Neural progenitor cell (in vitro differentiated cells): Measurements from ENCODE around the gene CDH10. TPM values are rescaled to one million over a fixed set of nuclear protein-coding genes. Genes with fewer than 3 reads are reported as not detected.

Experiments
- DNase-seq: peaks from one replicate; pipeline ENCODE4 v3.0.0-alpha.2; 2016; ENCODE audit warnings: low spot score
- H2AFZ ChIP-seq: fragments of 200-600 bp; sonication (generic); replicated peaks from 2 replicates; pipeline ENCODE4 v1.6.1; 2016; ENCODE audit warnings: antibody characterized with exemption
- H3F3A ChIP-seq: fragments of 200-600 bp; sonication (generic); 2 replicates; pipeline ENCODE4 v1.6.1; 2016; ENCODE audit warnings: antibody characterized with exemption, low read depth
- H3K27ac ChIP-seq: fragments of 200-600 bp; sonication (generic); 2 replicates; pipeline ENCODE4 v1.5.1; 2016; ENCODE audit warnings: mild to moderate bottlenecking
- H3K27me3 ChIP-seq: fragments of 200-600 bp; sonication (generic); 2 replicates; pipeline ENCODE4 v1.6.1; 2016; ENCODE audit warnings: mild to moderate bottlenecking, moderate library complexity
- H3K36me3 ChIP-seq: fragments of 200-600 bp; sonication (generic); 2 replicates; pipeline ENCODE4 v1.5.1; 2016
- H3K4me1 ChIP-seq: fragments of 200-600 bp; sonication (generic); 2 replicates; pipeline ENCODE4 v1.6.1; 2016; ENCODE audit warnings: mixed run types
- H3K4me2 ChIP-seq: fragments of 200-600 bp; sonication (generic); 2 replicates; pipeline ENCODE4 v1.6.1; 2016
- H3K4me3 ChIP-seq: fragments of 200-600 bp; sonication (generic); 2 replicates; pipeline ENCODE4 v1.5.1; 2016
- H3K79me2 ChIP-seq: fragments of 200-600 bp; sonication (generic); 2 replicates; pipeline ENCODE4 v1.6.1; 2016; ENCODE audit warnings: low read depth
- H3K9ac ChIP-seq: fragments of 200-600 bp; sonication (generic); 2 replicates; pipeline ENCODE4 v1.6.1; 2016
- H3K9me3 ChIP-seq: fragments of 200-600 bp; sonication (generic); 2 replicates; pipeline ENCODE4 v1.5.1; 2016; ENCODE audit warnings: low read depth
- H4K20me1 ChIP-seq: fragments of 200-600 bp; sonication (generic); 2 replicates; pipeline ENCODE4 v1.6.1; 2016; ENCODE audit warnings: low read depth
- H3K27ac Mint-ChIP-seq: 3 replicates; pipeline ENCODE4 v1.8.0; 2021; ENCODE audit warnings: mixed read lengths
- H3K27me3 Mint-ChIP-seq: 2 replicates; pipeline ENCODE4 v1.8.0; 2022; ENCODE audit warnings: low read depth, mild to moderate bottlenecking, inconsistent platforms, moderate library complexity, mixed read lengths; ENCODE audit not compliant: insufficient read depth
- H3K36me3 Mint-ChIP-seq: 3 replicates; pipeline ENCODE4 v1.8.0; 2021; ENCODE audit warnings: mixed read lengths
- H3K4me1 Mint-ChIP-seq: 3 replicates; pipeline ENCODE4 v1.8.0; 2021; ENCODE audit warnings: mixed read lengths
- H3K4me3 Mint-ChIP-seq: 3 replicates; pipeline ENCODE4 v1.8.0; 2021; ENCODE audit warnings: mild to moderate bottlenecking, moderate library complexity, mixed read lengths
- H3K9me3 Mint-ChIP-seq: 3 replicates; pipeline ENCODE4 v1.8.0; 2020; ENCODE audit warnings: mixed read lengths
- EZH2 ChIP-seq: fragments of 200-600 bp; sonication (generic); IDR thresholded peaks from 2 replicates; pipeline ENCODE4 v1.6.1; 2017; ENCODE audit warnings: antibody characterized with exemption, mild to moderate bottlenecking, moderate library complexity
- EZH2phosphoT487 ChIP-seq: fragments of 200-600 bp; sonication (generic); IDR thresholded peaks from 2 replicates; pipeline ENCODE4 v1.6.1; 2017; ENCODE audit warnings: antibody characterized with exemption
- total RNA-seq: library from RNA; depleted of rRNA; stranded (reverse); fragments of >200 nt; gene quantifications from 2 replicates; pipeline ENCODE4 v1.2.3, GENCODE V29; 2015; ENCODE audit warnings: low replicate concordance
- TF ChIP-seq, protein P1 (sequence below): fragments of 200-600 bp; sonication (generic); IDR thresholded peaks from 2 replicates; pipeline ENCODE4 v1.5.1; 2017; ENCODE audit warnings: antibody characterized with exemption, mild to moderate bottlenecking

CDH10 gene
- total RNA-seq, 1 donor from 2014 or later, result 0.19 TPM

DNA sequence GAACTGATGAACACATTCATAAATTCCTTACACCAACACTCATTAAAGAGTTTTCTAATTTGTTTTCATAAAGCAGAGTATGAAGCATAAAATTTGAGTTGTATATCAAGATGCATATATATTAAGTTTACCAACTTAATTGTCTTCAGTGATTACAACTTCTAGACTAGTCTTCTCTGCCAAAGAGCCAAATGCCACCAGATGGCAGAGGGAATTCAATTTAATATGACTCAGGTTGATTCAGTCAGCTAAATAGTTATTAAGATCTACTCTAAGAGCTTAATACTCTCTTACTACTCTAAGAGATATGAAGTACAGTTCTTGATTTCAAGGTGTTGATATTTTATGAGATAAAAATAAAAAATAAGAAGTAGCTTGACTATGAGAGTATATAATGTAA, 53.4 kb downstream of the CDH10 start:
- Histone ChIP-seq H3K27ac (no peak overlapping the region), H3F3A (no peaks in the 10 kb centered on the region), H3K9me3 (no peaks in the 10 kb centered on the region), H3K27me3 (no peaks in the 10 kb centered on the region), H3K4me2 (no peak overlapping the region), H3K36me3 (no peaks in the 10 kb centered on the region), H3K9ac (no peak overlapping the region), H3K4me3 (no peak overlapping the region), H3K79me2 (no peaks in the 10 kb centered on the region), H3K4me1 (peaks cover 4% of the 10 kb centered on the region), H4K20me1 (no peaks in the 10 kb centered on the region), H2AFZ (no peak overlapping the region)
- H3K27ac Mint-ChIP-seq, result no peak overlapping the region
- no peaks in the 10 kb centered on the region for H3K27me3 Mint-ChIP-seq
- no peak overlapping the region for H3K4me3 Mint-ChIP-seq
- H3K9me3 Mint-ChIP-seq, result no peaks in the 10 kb centered on the region
- no peak for TF ChIP-seq EZH2
- no peak for TF ChIP-seq EZH2phosphoT487
- TF ChIP-seq, protein P1, sequence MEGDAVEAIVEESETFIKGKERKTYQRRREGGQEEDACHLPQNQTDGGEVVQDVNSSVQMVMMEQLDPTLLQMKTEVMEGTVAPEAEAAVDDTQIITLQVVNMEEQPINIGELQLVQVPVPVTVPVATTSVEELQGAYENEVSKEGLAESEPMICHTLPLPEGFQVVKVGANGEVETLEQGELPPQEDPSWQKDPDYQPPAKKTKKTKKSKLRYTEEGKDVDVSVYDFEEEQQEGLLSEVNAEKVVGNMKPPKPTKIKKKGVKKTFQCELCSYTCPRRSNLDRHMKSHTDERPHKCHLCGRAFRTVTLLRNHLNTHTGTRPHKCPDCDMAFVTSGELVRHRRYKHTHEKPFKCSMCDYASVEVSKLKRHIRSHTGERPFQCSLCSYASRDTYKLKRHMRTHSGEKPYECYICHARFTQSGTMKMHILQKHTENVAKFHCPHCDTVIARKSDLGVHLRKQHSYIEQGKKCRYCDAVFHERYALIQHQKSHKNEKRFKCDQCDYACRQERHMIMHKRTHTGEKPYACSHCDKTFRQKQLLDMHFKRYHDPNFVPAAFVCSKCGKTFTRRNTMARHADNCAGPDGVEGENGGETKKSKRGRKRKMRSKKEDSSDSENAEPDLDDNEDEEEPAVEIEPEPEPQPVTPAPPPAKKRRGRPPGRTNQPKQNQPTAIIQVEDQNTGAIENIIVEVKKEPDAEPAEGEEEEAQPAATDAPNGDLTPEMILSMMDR, result no peak
- H3K36me3 Mint-ChIP-seq, result no peaks in the 10 kb centered on the region
- no peaks in the 10 kb centered on the region for H3K4me1 Mint-ChIP-seq
- DNase-seq, result no peak

DNA sequence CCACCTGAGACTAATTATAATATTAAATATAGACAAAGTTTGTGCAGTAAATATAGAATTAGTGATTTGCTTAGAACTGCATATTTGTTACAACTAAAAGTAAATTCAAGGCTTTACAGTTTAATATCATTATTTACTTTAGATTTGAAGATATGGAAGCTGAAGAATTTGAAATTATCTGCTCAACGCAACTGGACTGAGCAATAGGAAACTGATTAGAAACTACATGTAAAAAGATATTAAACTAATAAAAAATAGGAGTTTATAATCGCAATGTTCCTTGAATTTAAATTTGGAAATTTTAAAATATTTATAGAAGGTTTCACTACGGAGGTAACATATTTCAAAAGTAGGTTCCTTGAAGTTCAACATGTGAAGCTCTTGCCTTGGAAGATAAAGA, 55.2 kb downstream of the CDH10 start:
- Mint-ChIP-seq H3K4me3 (no peak overlapping the region), H3K27me3 (no peaks in the 10 kb centered on the region), H3K4me1 (no peaks in the 10 kb centered on the region), H3K36me3 (peaks cover 8% of the 10 kb centered on the region), H3K27ac (no peak overlapping the region), H3K9me3 (peaks cover 2% of the 10 kb centered on the region)
- no peak overlapping the region for H2AFZ ChIP-seq
- H3K4me1 ChIP-seq, result peaks cover 4% of the 10 kb centered on the region
- no peaks in the 10 kb centered on the region for H3K27me3 ChIP-seq
- H3F3A ChIP-seq, result no peaks in the 10 kb centered on the region
- no peaks in the 10 kb centered on the region for H4K20me1 ChIP-seq
- no peak overlapping the region for H3K9ac ChIP-seq
- H3K9me3 ChIP-seq, result no peaks in the 10 kb centered on the region
- H3K27ac ChIP-seq, result no peak overlapping the region
- no peaks in the 10 kb centered on the region for H3K79me2 ChIP-seq
- DNase-seq, result no peak
- no peaks in the 10 kb centered on the region for H3K36me3 ChIP-seq
- TF ChIP-seq EZH2phosphoT487 (no peak), EZH2 (no peak)
- TF ChIP-seq, protein P1, result no peak
- no peak overlapping the region for H3K4me3 ChIP-seq
- H3K4me2 ChIP-seq, result no peak overlapping the region

DNA sequence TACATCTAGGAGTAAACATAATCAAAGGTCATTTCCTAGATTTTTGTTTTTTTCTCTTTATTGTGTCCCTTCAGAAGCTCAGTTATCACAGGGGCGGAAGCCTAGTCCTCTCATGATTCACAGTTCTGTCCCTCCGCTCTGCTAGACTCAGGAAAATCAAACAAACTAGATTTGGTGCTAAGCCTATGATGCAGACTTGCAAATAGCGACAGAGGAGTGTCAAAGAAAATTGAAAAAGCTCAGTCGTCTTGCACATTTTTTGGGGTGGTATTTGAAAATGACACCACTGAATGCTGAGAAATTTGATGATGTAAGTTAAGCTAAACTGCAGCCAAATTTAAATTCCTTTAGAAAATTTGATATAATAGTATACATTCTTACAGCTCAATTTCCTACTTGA, 59.0 kb downstream of the CDH10 start:
- no peak overlapping the region for H3K4me2 ChIP-seq
- H3F3A ChIP-seq, result no peaks in the 10 kb centered on the region
- Mint-ChIP-seq H3K27me3 (no peaks in the 10 kb centered on the region), H3K4me1 (no peaks in the 10 kb centered on the region), H3K27ac (no peak overlapping the region), H3K9me3 (peaks cover 2% of the 10 kb centered on the region), H3K4me3 (no peak overlapping the region), H3K36me3 (peaks cover 13% of the 10 kb centered on the region)
- no peak overlapping the region for H3K4me3 ChIP-seq
- H3K27me3 ChIP-seq, result no peaks in the 10 kb centered on the region
- TF ChIP-seq, protein P1, result no peak
- no peak for TF ChIP-seq EZH2phosphoT487
- no peak for TF ChIP-seq EZH2
- no peak overlapping the region for H3K9ac ChIP-seq
- H3K9me3 ChIP-seq, result no peaks in the 10 kb centered on the region
- no peaks in the 10 kb centered on the region for H3K36me3 ChIP-seq
- no peak overlapping the region for H2AFZ ChIP-seq
- H3K27ac ChIP-seq, result no peak overlapping the region
- no peaks in the 10 kb centered on the region for H3K79me2 ChIP-seq
- H4K20me1 ChIP-seq, result no peaks in the 10 kb centered on the region
- no peaks in the 10 kb centered on the region for H3K4me1 ChIP-seq
- DNase-seq, result no peak

DNA sequence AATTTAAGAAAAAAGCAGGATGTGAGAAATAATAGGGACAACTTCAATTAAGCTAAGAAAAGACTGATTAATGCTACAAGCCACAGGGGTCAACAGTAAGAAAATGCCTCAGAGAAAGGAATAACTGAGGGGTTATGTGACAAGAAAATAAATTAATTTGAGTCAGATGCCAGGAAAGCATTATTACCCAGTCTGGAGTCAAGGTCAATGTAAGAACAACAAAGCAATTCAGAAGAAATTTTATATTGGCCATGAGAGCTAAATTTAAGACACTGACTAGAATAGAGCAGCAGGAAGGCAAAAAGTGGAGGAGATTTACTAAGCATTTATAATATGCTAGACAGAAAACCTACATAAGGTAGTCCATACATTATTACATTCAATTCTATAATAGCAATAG, 73.5 kb downstream of the CDH10 start:
- TF ChIP-seq, protein P1, result no peak
- TF ChIP-seq EZH2phosphoT487 (no peak), EZH2 (no peak)

More for the DNA sequence above, 73.5 kb downstream of the CDH10 start:
- H4K20me1 ChIP-seq, result no peaks in the 10 kb centered on the region
- no peak overlapping the region for H3K4me3 ChIP-seq
- no peak overlapping the region for H3K4me2 ChIP-seq
- peaks cover 5% of the 10 kb centered on the region for H3K4me1 Mint-ChIP-seq
- H3K36me3 ChIP-seq, result no peaks in the 10 kb centered on the region
- no peaks in the 10 kb centered on the region for H3K4me1 ChIP-seq
- H3K27ac ChIP-seq, result no peak overlapping the region
- H3K9me3 ChIP-seq, result no peaks in the 10 kb centered on the region
- peaks cover 2% of the 10 kb centered on the region for H3K9me3 Mint-ChIP-seq
- H3F3A ChIP-seq, result no peaks in the 10 kb centered on the region
- no peak overlapping the region for H3K4me3 Mint-ChIP-seq
- no peaks in the 10 kb centered on the region for H3K27me3 ChIP-seq
- H2AFZ ChIP-seq, result no peak overlapping the region
- DNase-seq, result no peak
- peaks cover 24% of the 10 kb centered on the region for H3K36me3 Mint-ChIP-seq
- H3K79me2 ChIP-seq, result no peaks in the 10 kb centered on the region
- no peak overlapping the region for H3K27ac Mint-ChIP-seq
- no peaks in the 10 kb centered on the region for H3K27me3 Mint-ChIP-seq
- H3K9ac ChIP-seq, result no peak overlapping the region
